GM23248 (cell line): ENCODE measurements around the gene VPS13D. TPM values are rescaled to one million over a fixed set of nuclear protein-coding genes. Genes with fewer than 3 reads are reported as not detected.

Experiments
- DNase-seq: peaks from one replicate; pipeline ENCODE4 v3.0.0-alpha.2; 2015
- H2AFZ ChIP-seq: fragments of 200-600 bp; sonication (generic); 2 replicates; pipeline ENCODE4 v1.6.1; 2016; ENCODE audit warnings: antibody characterized with exemption
- H3F3A ChIP-seq: fragments of 200-600 bp; sonication (generic); 2 replicates; pipeline ENCODE4 v1.6.1; 2016; ENCODE audit warnings: mild to moderate bottlenecking, antibody characterized with exemption, mixed run types; ENCODE audit not compliant: insufficient read depth
- H3K27ac ChIP-seq: fragments of 200-600 bp; sonication (generic); 2 replicates; pipeline ENCODE4 v1.5.1; 2016; ENCODE audit warnings: mild to moderate bottlenecking
- H3K27me3 ChIP-seq: fragments of 200-600 bp; sonication (generic); replicated peaks from 2 replicates; pipeline ENCODE4 v1.6.1; 2016; ENCODE audit warnings: mild to moderate bottlenecking; ENCODE audit not compliant: insufficient read depth
- H3K36me3 ChIP-seq: fragments of 200-600 bp; sonication (generic); 2 replicates; pipeline ENCODE4 v1.6.1; 2016; ENCODE audit warnings: low read depth, mild to moderate bottlenecking
- H3K4me1 ChIP-seq: fragments of 200-600 bp; sonication (generic); 2 replicates; pipeline ENCODE4 v1.6.1; 2016; ENCODE audit warnings: mild to moderate bottlenecking; ENCODE audit not compliant: insufficient read depth
- H3K4me2 ChIP-seq: fragments of 200-600 bp; sonication (generic); one replicate; pipeline ENCODE4 v1.6.1; 2016; ENCODE audit warnings: mild to moderate bottlenecking; ENCODE audit not compliant: unreplicated experiment
- H3K4me3 ChIP-seq: fragments of 200-600 bp; sonication (generic); 2 replicates; pipeline ENCODE4 v1.5.1; 2016; ENCODE audit warnings: mild to moderate bottlenecking
- H3K79me2 ChIP-seq: fragments of 200-600 bp; sonication (generic); 2 replicates; pipeline ENCODE4 v1.6.1; 2016; ENCODE audit warnings: mild to moderate bottlenecking; ENCODE audit not compliant: insufficient read depth
- H3K9ac ChIP-seq: fragments of 200-600 bp; sonication (generic); 2 replicates; pipeline ENCODE4 v1.6.1; 2016; ENCODE audit warnings: mild to moderate bottlenecking
- H3K9me2 ChIP-seq: fragments of 200-600 bp; sonication (generic); 2 replicates; pipeline ENCODE4 v1.6.1; 2016; ENCODE audit warnings: mixed run types, mild to moderate bottlenecking, moderate library complexity; ENCODE audit not compliant: insufficient read depth
- H3K9me3 ChIP-seq: fragments of 200-600 bp; sonication (generic); one replicate; pipeline ENCODE4 v1.6.1; 2017; ENCODE audit warnings: low read depth
- H4K20me1 ChIP-seq: fragments of 200-600 bp; sonication (generic); 2 replicates; pipeline ENCODE4 v1.6.0; 2016; ENCODE audit not compliant: insufficient read depth
- EZH2 ChIP-seq: fragments of 200-600 bp; sonication (generic); IDR thresholded peaks from 2 replicates; pipeline ENCODE4 v1.6.1; 2018; ENCODE audit warnings: antibody characterized with exemption, mild to moderate bottlenecking; ENCODE audit not compliant: insufficient read depth, poor library complexity, severe bottlenecking
- EZH2phosphoT487 ChIP-seq: fragments of 200-600 bp; sonication (generic); IDR thresholded peaks from 2 replicates; pipeline ENCODE4 v1.6.1; 2018; ENCODE audit warnings: antibody characterized with exemption, moderate library complexity, mild to moderate bottlenecking, low read depth; ENCODE audit not compliant: insufficient read depth
- WGBS, 2 experiments: methylation state at CpG; one replicate each; pipeline ENCODE4 v1.1.6; 2015 to 2017; ENCODE audit warnings: low lambda C conversion rate in 2 of 2, low coverage in 1 of 2; ENCODE audit errors: missing lambda C conversion rate in 2 of 2; 5-methylcytosine and 5-hydroxymethylcytosine counted together
- in situ Hi-C: fragments of 300-500 bp; cut with MboI; formaldehyde crosslinking; loops from 2 replicates; pipeline ENCODE4 v1.15.0; 2020
- polyA plus RNA-seq: library from polyadenylated mRNA; unstranded; fragments of >200 nt; fragmentation: Nextera tagmentation; extraction: Ambion mirVana; gene quantifications from 2 replicates; pipeline ENCODE4 v1.2.1, GENCODE V29; 2016
- total RNA-seq: library from RNA; depleted of rRNA; stranded (reverse); fragments of >200 nt; shearing (Covaris generic); gene quantifications from 2 replicates; pipeline ENCODE4 v1.2.3, GENCODE V29; 2014

VPS13D gene
- total and polyA plus RNA-seq, 2 experiments from 2014 or later, result 6.8 to 16.4 TPM

GRCh38 chr1:12353981-12354380, 124.2 kb downstream of the VPS13D start:
- no peaks in the 10 kb centered on the region for H3K79me2 ChIP-seq
- H2AFZ ChIP-seq, result no peak overlapping the region
- no peak overlapping the region for H3K27ac ChIP-seq
- H3K9me2 ChIP-seq, result no peaks in the 10 kb centered on the region
- H3F3A ChIP-seq, result no peaks in the 10 kb centered on the region
- peaks cover 50% of the 10 kb centered on the region for H3K36me3 ChIP-seq
- H3K4me3 ChIP-seq, result no peak overlapping the region
- in situ Hi-C loops, result no loop called here
- no peaks in the 10 kb centered on the region for H3K4me1 ChIP-seq
- H3K9me3 ChIP-seq, result no peaks in the 10 kb centered on the region
- 89 to 100% methylated on average over 1 of the region's 1 CpG for WGBS, 2 experiments
- no peaks in the 10 kb centered on the region for H4K20me1 ChIP-seq
- no peak overlapping the region for H3K4me2 ChIP-seq
- TF ChIP-seq EZH2 (no peak), EZH2phosphoT487 (no peak)
- no peaks in the 10 kb centered on the region for H3K27me3 ChIP-seq
- DNase-seq, result no peak
- H3K9ac ChIP-seq, result no peak overlapping the region

GRCh38 chr1:12356004-12356890, 126.4 kb downstream of the VPS13D start:
- Histone ChIP-seq H3K79me2 (no peaks in the 10 kb centered on the region), H3K9ac (no peak overlapping the region), H3K4me3 (no peak overlapping the region), H2AFZ (no peak overlapping the region), H3K4me2 (no peak overlapping the region), H3F3A (no peaks in the 10 kb centered on the region), H3K4me1 (no peaks in the 10 kb centered on the region), H3K9me2 (no peaks in the 10 kb centered on the region), H3K9me3 (no peaks in the 10 kb centered on the region), H3K27ac (no peak overlapping the region), H3K36me3 (peaks cover 30% of the 10 kb centered on the region), H4K20me1 (no peaks in the 10 kb centered on the region), H3K27me3 (no peaks in the 10 kb centered on the region)
- no peak for DNase-seq
- TF ChIP-seq EZH2 (no peak), EZH2phosphoT487 (no peak)
- 80 to 81% methylated on average over 8 of the region's 8 CpGs for WGBS, 2 experiments
- in situ Hi-C loops, result no loop called here

GRCh38 chr1:12358499-12358898, 128.7 kb downstream of the VPS13D start:
- no peak for TF ChIP-seq EZH2phosphoT487
- TF ChIP-seq EZH2, result no peak
- Histone ChIP-seq H3K9ac (no peak overlapping the region), H3K4me1 (no peaks in the 10 kb centered on the region), H3K79me2 (no peaks in the 10 kb centered on the region), H3K27ac (no peak overlapping the region), H3K4me2 (no peak overlapping the region), H3K4me3 (no peak overlapping the region), H3K27me3 (no peaks in the 10 kb centered on the region), H4K20me1 (no peaks in the 10 kb centered on the region), H3K9me3 (no peaks in the 10 kb centered on the region), H2AFZ (no peak overlapping the region), H3K9me2 (no peaks in the 10 kb centered on the region), H3K36me3 (peaks cover 32% of the 10 kb centered on the region), H3F3A (no peaks in the 10 kb centered on the region)
- DNase-seq, result no peak
- in situ Hi-C loops, result no loop called here
- WGBS, 2 experiments, result 81 to 82% methylated on average over 6 of the region's 6 CpGs

GRCh38 chr1:12359359-12360133, 129.7 kb downstream of the VPS13D start:
- Histone ChIP-seq H3K4me3 (no peak overlapping the region), H3K36me3 (peaks cover 32% of the 10 kb centered on the region), H3F3A (no peaks in the 10 kb centered on the region), H3K9me2 (no peaks in the 10 kb centered on the region), H4K20me1 (no peaks in the 10 kb centered on the region), H3K27ac (no peak overlapping the region), H3K27me3 (no peaks in the 10 kb centered on the region), H3K79me2 (no peaks in the 10 kb centered on the region), H3K9me3 (no peaks in the 10 kb centered on the region), H2AFZ (no peak overlapping the region), H3K4me1 (no peaks in the 10 kb centered on the region), H3K9ac (no peak overlapping the region), H3K4me2 (no peak overlapping the region)
- in situ Hi-C loops, result no loop called here
- 94 to 97% methylated on average over 3 of the region's 3 CpGs for WGBS, 2 experiments
- TF ChIP-seq EZH2 (no peak), EZH2phosphoT487 (no peak)
- no peak for DNase-seq
